PC-9 (cell line): ENCODE results near the gene RPP40.

Experiments used
- CTCF ChIP-seq: fragments of 200-600 bp; sonication (generic); conservative IDR thresholded peaks from 2 replicates; pipeline ENCODE4 v1.6.1; 2017; ENCODE audit warnings: mixed run types, antibody characterized with exemption, mild to moderate bottlenecking, moderate library complexity
- EZH2 ChIP-seq: fragments of 200-600 bp; sonication (generic); IDR thresholded peaks from 2 replicates; pipeline ENCODE4 v1.8.0; 2017; ENCODE audit warnings: antibody characterized with exemption, low read depth

GRCh38 chr6:4967301-4968030 is 36.4 kb downstream of the RPP40 start:
- TF ChIP-seq CTCF = no peak
- TF ChIP-seq EZH2 = no peak
